Measurements from ENCODE around the gene KRTAP4-6.
"Not testable (repeated sequence)": the region's sequence is repeated elsewhere in the genome, so short reads cannot be mapped to it uniquely, and the experiment has no call there.

Gene KRTAP4-6

DNA sequence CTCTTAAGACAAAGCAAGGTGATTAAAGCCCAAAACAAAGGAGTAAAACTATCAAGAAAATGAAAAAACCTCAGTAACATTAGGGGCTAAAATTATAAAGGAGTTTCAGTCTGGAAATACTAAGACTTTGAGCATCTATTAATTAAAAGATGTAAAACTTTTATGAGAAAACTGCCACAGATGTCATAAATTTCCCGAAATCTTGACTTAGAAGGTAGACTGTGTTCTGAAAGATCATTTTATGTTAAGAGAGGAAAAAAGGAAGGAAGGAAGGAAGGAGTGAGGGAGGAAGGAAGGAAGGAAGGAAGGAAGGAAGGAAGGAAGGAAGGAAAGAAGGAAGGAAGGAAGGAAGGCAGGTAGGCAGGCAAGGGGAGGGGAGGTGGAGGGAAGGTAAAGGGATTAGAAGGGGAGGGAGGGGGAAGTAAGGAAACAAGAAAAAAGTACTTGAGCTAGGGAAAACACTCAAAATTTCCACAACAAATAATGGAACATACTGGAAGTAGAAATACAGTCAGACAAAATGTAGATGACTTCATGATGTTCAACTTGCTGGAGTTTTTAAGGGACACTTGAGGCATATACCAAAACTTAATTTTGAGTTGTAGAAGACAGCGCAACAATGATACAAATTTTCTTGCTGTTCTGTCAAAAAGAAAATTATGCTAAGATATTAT lies 7.3 kb upstream of the KRTAP4-6 start:
- DNase-seq (ENCODE audit: low spot score): no peak

DNA sequence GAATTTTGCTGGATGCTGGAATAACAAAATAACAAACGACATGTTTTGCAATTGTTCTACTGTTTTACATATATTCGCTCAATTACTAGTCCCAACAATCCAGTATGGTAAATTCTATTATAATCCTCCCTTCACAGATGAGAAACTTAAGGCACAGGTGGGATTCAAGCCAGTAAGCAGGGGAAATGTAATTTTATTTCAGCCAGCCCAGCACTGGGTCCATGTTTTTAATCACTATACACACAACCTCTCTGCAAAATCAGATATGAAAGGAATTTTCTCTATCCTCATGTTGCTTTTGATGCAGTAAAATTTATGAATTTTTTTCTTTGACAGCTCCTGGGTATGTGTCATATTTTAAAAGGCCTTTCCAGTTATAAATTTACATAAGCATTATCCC lies 4.9 kb upstream of the KRTAP4-6 start:
- DNase-seq (ENCODE audit: low spot score): no peak

DNA sequence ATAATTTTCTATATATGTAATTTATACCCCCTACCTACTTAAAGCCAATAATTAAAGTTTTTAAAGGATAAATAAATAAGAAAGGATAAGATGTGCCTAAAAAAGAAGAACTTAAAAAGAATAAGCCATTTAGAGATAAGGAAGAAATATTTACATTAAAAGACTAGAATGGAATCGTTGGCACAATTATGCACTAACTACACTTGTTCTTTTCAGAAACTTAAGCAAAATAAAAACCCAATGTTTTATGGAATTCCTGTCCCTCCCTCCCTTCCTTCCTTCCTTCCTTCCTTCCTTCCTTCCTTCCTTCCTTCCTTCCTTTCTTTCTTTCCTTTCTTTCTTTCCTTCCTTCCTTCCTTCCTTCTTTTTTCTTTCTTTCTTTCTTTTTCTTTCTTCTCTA lies 4.5 kb upstream of the KRTAP4-6 start:
- DNase-seq (ENCODE audit: low spot score): no peak

DNA sequence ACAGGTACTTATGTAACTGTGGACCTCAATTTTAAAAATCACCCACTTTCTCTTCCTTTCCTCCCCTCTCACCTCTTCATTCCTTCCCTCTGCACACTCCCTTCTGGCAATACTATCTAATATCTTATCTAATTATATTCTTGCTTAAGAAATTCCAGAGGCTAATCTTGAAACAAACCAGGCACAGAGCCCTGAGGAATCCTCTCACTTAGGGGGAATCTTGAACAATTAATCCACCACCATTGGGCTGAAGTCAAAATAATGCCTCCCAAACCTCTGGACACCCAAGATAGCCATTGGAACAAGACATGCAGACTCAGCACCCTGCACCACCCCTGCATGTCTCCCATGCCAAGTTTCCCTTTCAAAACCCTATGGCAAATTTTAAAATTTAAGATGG lies 1.0 kb upstream of the KRTAP4-6 start:
- DNase-seq (ENCODE audit: low spot score): no peak

DNA sequence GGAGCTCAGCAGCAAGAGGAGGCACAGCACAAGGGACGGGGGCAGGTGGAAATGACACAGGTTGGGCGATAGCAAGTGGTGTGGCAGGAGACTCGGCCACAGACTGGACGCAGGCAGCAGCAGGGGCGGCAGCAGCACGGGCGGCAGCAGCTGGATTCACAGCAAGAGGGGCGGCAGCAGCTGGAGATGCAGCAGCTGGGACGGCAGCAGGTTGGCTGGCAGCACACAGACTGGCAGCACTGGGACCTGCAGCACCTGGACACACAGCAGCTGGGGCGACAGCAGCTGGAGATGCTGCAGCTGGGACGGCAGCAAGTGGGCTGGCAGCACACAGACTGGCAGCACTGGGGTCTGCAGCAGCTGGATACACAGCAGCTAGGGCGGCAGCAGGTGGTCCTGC lies 479 bp downstream of the KRTAP4-6 start:
- not testable (repeated sequence) for DNase-seq (ENCODE audit: low spot score)

DNA sequence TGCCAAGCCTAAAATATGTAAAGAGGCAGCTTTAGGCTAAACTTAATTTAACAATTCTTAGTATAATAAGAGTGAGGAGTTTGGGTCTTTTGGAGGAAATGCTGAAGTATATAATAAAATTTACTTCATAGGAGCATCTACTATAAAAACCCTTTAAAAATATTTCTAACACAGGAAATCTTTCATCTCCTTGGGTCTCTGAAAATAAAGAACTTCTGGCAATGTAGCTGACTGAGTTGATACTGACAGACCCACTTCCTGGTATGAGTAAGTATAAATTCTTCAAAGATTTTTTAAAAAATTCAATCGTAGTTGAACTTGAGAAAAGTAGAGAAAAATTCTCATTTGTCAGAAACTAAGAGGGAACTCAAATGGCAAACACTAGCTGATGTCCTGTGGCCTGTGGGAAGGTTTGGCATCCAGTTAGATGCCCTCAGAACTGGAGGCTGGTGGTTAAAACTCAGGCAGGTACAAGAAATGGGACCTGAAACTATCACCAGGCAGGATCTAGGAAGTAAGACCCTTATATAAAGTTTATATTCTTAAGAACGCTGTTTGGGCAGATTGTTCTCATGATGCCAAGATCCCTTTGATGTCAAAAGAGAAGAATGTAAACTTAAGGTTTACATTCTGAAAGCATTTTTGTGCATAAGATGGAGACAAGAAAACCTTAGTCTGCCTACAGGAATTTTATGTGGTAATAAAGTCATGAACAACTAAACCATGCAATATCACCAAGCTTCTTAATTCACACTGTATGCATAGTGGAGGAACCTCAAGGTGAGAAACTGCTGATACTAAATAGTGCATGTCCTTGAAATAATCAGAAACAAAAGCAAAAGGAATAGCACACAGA lies 6.2 kb downstream of the KRTAP4-6 start:
- DNase-seq (ENCODE audit: low spot score): no peak

DNA sequence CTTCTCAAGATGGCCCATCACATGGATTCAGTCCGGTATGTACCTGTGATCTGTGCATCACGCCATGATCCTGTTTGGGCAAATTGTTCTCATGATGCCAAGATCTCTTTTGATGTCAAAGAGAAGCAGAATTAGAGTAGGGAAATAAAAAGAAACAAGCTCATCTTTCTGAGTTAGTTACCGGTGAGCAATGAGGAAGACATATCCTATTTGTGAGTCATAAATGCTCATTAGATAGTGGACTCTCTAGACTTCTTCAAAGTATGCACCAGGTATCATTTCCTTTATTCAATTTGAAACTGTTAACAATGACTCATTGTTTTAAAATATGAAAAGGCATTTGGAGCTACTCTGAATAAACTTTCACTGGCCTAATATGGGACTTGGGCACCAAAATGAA lies 8.4 kb downstream of the KRTAP4-6 start:
- DNase-seq (ENCODE audit: low spot score): no peak

DNA sequence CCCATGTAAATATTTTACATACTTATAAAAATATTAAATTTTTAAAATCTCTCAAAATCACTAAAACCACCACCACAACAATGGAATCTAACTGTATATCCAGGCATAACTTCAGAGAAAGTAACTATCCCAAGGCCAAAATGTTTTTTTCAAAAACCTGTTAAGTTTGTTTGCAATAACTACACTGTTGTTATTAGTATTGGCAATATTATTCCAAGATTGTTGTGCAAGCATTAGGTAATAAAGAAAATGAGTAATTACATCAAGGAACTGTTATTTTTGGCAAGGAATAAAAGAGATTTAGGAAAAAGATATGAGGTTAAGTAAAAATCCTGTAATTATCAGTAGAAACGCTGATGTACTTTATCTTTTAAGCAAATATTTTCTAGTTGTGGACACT lies 13.0 kb downstream of the KRTAP4-6 start:
- DNase-seq (ENCODE audit: low spot score): no peak

DNA sequence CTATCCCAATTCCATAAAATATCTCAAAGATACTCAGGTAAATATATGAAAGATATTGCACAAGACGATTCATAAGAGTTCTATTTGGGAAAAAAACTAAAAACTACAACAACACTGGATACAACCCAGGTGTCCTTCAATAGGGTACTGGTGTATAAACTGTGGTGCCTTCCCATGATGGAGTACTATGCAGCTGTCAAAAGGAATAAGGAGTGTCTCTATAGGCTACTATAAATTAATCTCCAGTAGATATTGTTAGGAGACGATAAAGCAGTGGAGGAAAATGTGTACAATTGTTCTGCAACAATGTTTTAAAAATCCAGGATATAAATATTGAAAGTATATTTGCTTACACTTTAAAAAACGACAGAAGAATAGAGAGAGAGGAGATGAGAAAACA lies 13.9 kb downstream of the KRTAP4-6 start:
- DNase-seq (ENCODE audit: low spot score): no peak

DNA sequence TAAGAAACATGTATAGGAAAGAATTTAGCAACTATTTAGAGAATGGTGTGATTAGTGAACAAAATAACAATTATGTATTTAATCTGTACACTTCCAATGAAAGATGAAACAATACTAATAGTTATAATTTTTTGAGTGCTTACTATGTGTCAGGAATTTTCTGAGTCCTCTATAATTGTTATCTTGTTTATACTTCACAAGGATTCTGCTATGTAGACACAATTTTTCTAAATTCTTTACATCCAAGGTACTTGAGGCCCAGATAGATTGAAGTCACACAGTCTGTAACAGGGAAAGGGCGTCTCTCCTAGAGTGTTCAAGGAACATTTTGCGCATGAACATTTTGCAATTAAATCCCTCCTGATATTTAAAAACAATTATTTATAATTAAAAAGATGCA lies 15.3 kb downstream of the KRTAP4-6 start:
- no peak for DNase-seq (ENCODE audit: low spot score)

DNA sequence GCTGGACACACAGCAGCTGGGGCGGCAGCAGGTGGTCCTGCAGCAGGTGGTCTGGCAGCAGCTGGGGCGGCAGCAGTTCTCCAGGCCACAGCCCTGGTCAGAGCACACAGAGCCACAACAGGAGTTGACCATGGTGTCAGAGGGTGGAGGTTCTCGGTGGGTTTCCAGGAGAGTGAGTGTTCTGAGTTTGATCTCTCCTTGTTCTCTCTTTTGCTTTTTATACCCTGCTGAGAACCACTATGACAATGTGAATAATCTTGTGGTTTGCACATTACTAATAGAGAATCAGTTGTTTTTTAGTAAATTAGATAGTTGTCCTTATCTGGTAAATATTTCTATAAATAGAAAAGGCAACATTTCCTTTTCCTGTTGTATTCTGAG lies 16.4 kb downstream of the KRTAP4-6 start, which contains the start of gene KRTAP4-12:
TSS of gene KRTAP4-12 (minus strand) at position 192 of the 381 bp plus-strand sequence. CDS start at position 132, 60 bp downstream.
- DNase-seq (ENCODE audit: low spot score): not testable (repeated sequence)

DNA sequence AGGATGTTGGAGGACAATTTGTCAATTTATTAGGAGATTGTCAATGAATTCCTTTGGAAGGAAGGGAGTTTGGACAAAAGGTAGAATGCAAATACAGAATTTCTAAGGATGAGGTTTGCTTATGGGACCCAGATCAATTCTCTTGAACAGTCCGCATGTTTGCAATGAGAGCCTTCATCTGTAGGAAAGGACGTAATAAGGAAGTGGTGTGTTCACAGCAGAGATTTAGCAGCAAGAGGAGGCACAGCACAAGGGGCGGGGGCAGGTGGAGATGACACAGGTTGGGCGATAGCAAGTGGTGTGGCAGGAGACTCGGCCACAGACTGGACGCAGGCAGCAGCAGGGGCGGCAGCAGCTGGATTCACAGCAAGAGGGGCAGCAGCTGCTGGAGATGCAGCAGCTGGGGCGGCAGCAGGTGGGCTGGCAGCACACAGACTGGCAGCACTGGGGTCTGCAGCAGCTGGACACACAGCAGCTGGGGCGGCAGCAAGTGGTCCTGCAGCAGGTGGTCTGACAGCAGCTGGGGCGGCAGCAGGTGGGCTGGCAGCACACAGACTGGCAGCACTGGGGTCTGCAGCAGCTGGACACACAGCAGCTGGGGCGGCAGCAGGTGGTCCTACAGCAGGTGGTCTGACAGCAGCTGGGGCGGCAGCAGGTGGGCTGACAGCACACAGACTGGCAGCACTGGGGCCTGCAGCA lies 16.9 kb downstream of the KRTAP4-6 start:
- not testable (repeated sequence) for DNase-seq (ENCODE audit: low spot score)

DNA sequence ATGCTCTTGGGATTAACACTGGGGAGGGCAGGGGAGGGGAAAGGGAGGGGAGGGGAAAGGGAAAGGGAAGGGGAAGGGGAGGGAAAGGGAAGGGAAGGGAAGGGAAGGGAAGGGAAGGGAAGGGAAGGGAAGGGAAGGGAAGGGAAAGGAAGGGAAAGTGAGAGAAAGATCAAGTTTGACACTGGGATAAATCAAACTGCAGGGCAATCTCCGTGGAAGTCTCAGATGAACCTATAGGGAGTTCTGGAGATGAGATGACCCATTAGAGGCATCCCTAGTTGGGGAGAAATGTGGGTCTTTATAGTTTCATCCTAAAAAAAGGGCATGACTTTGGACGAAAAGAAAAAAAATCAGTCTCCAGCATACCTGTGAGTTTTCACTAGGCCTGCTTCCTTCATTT lies 18.6 kb downstream of the KRTAP4-6 start:
- no peak for DNase-seq (ENCODE audit: low spot score)

DNA sequence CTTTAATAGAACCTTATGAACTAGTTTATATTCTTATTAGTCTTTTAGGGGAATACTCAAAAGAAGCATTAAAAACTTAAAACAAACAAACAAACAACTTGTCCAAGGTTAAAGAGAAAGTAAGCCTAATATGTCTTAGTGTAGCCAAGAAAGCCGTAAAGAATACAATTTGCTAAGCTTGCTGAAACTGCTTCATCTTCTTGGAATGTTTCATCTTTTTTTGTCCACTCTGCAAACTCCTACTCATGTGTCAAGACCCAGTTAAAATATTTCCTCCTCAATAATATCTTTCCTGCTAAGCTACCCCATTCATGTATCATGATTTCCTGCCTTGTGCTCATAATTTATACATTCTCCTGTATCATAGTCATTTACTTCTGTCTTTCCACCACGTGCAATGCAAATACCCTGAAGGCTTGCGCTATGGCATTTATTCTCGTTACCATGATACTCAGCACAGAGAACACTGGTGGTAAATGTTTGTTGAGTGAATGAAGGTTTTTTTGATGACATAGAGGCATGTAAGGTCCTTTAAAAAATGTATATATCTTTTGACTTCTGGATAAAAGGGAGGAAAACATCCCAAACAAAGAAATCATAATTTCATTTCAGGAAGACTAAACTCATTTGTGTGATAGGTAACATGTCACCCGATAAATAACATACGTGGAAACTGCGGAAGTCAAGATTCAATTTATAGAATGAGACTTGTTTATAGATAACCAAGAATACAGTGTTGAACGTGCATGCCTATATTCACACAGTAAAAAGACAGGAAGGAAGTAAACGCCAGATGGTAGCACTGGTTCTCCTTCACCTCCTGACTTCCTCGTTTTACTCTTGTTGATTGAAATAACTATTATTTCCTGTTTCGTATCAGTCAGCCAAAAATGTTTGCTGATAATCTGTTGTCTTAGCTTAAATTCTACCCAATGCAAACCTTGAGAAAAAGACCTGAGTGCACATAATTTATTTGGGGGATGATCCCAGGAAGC lies 20.4 kb downstream of the KRTAP4-6 start:
- not testable (repeated sequence) for DNase-seq (ENCODE audit: low spot score)

DNA sequence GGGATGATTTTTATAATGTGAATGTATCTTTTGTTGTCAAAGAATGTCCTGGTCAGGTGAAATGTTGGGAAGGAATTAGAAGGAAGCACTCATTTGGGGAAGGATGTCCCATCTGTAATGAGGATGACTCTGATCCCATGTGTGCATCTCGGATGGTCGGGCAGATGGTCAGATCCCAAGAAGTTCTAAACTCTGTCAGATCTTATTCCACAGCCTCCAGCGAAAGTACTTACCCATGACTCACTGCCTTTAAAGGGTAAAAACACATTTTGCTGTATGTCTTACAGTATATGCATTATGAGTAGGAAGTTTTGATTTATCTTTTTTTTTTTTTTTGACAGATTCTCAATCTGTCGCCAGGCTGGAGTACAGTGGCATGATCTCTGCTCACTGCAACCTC lies 21.6 kb downstream of the KRTAP4-6 start:
- no peak for DNase-seq (ENCODE audit: low spot score)

DNA sequence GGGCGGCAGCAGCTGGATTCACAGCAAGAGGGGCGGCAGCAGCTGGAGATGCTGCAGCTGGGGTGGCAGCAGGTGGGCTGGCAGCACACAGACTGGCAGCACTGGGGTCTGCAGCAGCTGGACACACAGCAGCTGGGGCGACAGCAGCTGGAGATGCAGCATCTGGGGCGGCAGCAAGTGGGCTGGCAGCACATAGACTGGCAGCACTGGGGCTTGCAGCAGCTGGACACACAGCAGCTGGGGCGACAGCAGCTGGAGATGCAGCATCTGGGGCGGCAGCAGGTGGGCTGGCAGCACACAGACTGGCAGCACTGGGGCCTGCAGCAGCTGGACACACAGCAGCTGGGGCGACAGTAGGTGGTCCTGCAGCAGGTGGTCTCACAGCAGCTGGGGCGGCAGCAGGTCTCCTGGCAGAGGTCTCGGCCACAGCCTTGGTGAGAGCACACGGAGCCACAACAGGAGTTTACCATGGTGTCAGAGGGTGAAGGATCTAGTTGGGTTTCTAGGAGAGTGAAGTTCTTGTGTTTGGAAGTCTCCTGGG lies 22.4 kb downstream of the KRTAP4-6 start, which contains the start of gene KRTAP4-11:
TSS of gene KRTAP4-11 (minus strand) at position 528 of the 541 bp plus-strand sequence. CDS start at position 470, 58 bp downstream.
- DNase-seq (ENCODE audit: low spot score): not testable (repeated sequence)

DNA sequence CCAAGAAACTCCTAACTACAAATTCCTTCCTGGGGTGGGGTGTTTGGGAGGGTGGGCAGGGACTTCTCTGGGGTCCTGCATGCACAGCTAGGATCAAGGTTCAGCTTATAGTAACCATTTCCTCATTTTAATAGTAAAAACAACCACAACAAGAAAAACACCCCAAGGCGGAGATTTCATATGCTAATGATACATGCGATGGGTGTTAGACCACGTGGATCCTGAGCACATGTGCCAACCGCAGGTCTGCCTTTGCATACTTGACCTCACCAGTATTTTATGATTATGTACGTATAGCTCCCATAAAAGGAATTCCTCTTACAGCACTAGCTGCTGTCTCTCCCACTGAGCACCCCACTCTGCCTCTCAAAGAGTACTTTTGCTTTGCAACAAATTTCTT lies 24.0 kb downstream of the KRTAP4-6 start:
- no peak for DNase-seq (ENCODE audit: low spot score)

DNA sequence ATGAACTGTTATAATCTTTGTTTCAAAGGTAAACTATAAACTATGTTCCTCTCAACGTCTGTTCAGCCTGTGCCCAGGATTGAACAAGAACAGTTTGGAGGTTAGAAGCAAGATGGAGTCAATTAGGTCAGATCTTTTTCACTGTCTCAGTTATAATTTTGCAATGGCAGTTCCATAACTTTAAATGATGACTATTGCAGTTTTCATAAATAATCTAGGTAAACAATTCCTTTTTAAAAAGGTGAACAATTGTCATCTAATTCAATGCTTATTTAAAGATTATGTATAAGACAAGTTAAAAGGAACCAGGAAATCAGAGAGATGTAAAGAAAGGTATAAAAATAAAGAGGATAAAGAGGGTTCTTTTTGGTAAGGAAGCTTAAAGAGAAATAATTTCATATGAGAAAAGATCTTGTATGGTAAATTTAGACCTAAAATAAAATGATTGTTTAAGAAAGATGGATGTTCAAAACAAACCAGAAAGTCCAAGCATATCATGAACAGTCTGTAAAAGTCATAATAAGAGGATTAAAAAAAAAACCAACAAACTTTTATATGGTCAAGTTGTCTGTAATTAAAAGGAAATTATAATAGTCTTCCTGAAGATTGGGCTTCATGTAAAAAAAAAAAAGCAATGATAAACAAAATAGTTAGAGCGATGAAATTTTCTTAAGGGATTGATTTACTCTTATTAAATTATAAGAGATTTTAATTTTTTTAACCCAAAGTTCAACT lies 29.0 kb downstream of the KRTAP4-6 start:
- no peak for DNase-seq (ENCODE audit: low spot score)

DNA sequence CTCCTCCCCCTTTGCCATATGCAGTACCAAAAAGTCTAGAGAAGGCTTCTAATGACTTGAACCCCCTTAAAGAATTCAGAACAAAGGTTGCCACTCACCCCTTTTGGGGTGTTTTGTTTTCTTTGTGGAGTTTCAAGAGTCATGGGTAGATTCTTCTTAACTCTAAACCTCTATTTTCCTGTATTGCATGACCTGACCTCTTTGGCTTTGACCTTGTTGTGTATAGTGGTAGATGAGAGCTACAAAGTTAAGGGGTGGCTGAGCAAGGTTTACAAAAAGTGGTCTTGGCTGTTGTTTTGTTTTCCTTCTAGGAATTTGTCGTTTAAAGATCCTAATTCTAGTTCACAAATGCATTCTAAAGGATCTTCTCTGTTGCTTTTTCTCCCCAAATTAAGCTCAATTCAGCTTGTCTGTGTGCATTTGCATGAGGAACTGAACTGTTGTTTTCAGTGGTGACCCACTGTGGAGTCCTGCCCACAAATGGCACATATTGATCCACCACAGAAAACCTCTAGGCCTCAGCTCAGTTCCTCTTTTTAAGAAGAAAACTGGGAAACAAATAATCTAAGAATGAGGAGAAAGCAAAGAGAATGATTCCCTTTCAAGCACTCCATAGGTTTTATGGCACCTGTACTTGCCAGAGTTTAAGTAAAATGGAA lies 31.5 kb downstream of the KRTAP4-6 start:
- not testable (repeated sequence) for DNase-seq (ENCODE audit: low spot score)

DNA sequence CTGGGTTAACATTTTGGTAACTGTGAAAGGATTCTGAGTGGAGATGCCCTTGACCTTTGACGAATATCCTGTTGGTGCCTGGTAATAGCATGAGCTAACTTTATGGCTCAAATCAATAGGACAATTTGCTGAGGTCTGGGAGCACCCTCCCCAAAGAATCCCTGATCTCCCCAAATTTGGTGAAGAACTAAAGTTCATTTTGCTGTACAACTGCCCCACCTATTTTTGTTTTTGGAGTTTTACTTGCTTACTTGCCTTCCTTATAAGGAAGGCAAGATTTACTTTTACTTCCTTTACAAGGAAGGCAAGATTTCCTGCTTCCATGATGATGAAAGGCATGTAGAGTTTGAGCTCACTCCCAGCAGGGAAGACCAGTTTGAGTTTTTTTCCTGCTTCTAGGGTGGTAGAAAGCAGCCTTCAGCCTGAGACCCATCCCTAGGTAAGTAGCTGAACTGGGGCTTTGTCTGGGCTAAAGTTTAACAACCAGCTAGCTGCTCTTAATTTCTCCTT lies 32.3 kb downstream of the KRTAP4-6 start:
- no peak for DNase-seq (ENCODE audit: low spot score)

All from GM03348 (cell line).